AG10803 (cell line): ENCODE data around the gene STK38L.
A peak's percentile ranks its signal among the peaks of the same experiment; 100 is the strongest.

Experiments used
- DNase-seq: peaks from one replicate; pipeline ENCODE4 v3.0.0; 2010; ENCODE audit warnings: low read depth
- H3K4me3 ChIP-seq: 2 replicates; pipeline ENCODE4 v1.5.1; 2011; ENCODE audit warnings: mild to moderate bottlenecking, low read length, control low read depth
- CTCF ChIP-seq: conservative IDR thresholded peaks from 2 replicates; pipeline ENCODE4 v1.5.1; 2011; ENCODE audit warnings: mild to moderate bottlenecking, low read length, control low read depth, inconsistent platforms

STK38L gene

GRCh38 chr12:27343255-27344000 lies 99.3 kb downstream of the STK38L start:
- DNase-seq, result peak; percentile 88
- no peak overlapping the region for H3K4me3 ChIP-seq
- TF ChIP-seq CTCF, result no peak

GRCh38 chr12:27344246-27344645 lies 100.2 kb downstream of the STK38L start:
- no peak for TF ChIP-seq CTCF
- H3K4me3 ChIP-seq, result no peak overlapping the region
- no peak for DNase-seq

- no peak overlapping the region for H3K4me3 ChIP-seq
- no peak for TF ChIP-seq CTCF
- no peak for DNase-seq
These were observed 100.7 kb downstream of the STK38L start for GRCh38 chr12:27344760-27345159.

- no peak for TF ChIP-seq CTCF
- DNase-seq, result no peak
- no peak overlapping the region for H3K4me3 ChIP-seq
These were observed 101.3 kb downstream of the STK38L start for GRCh38 chr12:27345376-27345775.

- no peak overlapping the region for H3K4me3 ChIP-seq
- no peak for TF ChIP-seq CTCF
- no peak for DNase-seq
These were observed 103.7 kb downstream of the STK38L start for GRCh38 chr12:27347779-27348178.

GRCh38 chr12:27351476-27351875 lies 107.4 kb downstream of the STK38L start:
- H3K4me3 ChIP-seq, result no peak overlapping the region
- DNase-seq, result no peak
- no peak for TF ChIP-seq CTCF

- DNase-seq, result no peak
- TF ChIP-seq CTCF, result no peak
- H3K4me3 ChIP-seq, result no peak overlapping the region
These were observed 111.4 kb downstream of the STK38L start for GRCh38 chr12:27355486-27355885.
